ENCODE data around the gene HSPA2.

Gene HSPA2

GRCh38 chr14:64540208-64541202, at the start of gene HSPA2:
HSPA2 (plus strand) TSS chr14:64540741; CDS start chr14:64540850, 109 bp downstream.
- peak; percentile 98 for DNase-seq

DNA sequence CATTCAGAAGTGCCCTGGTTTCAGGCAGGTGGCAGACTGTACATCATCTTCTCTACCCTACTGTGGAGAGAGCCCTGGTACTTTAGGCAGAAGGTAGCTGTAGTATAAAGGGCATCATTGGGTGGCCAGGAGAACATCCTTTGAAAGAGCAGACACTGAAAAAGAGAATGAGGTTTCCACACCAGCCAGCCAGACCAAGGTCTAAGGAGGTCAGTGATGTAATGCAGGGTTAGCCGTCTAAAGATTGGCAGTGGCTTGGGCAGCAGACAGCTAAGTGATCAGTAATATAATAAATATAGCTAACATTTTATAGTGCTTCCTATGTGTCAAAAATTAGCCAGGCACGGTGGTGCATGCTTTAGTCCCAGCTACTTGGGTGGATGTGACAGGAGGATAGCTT, 48.9 kb upstream of the HSPA2 start:
- no peak for DNase-seq

DNA sequence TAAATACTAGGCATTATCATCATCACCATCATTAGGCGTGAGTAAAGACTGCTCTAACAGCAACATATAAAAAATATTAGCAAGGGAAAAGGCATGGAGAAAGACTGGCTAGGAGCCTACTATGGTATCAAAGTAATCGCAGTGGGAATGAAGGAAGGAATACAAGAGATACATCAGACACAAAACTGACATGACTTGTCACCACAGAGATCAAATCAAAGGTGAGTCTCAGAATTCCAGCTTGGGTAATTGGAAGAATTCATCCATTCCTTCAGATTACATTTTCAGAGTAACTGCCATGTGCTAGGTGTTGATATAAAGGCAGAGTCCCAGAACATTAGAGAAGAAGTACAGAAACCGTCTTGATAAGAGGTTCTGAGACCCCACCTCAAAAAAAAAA, 47.1 kb upstream of the HSPA2 start:
- DNase-seq, result no peak

- no peak for DNase-seq
Observed at GRCh38 chr14:64495252-64495651, 45.3 kb upstream of the HSPA2 start.

DNA sequence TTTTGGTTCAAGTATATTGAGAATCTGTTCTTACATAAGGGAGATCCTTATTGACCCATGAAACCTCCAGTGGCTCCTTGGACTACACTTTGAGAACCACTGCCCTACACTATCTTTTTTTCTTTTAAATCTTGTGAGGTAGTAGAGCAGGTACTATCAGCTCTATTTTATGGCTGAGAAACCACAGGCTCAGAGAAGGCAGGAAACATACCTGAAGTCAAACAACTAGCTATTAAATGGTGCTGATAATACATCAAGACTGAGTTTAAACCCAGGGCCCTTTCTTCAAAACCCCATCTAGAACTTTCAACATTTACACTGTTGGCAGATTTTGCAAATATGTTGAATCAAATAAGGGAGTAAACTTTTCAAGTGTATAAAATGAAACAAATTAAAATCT, 43.8 kb upstream of the HSPA2 start:
- no peak for DNase-seq

DNA sequence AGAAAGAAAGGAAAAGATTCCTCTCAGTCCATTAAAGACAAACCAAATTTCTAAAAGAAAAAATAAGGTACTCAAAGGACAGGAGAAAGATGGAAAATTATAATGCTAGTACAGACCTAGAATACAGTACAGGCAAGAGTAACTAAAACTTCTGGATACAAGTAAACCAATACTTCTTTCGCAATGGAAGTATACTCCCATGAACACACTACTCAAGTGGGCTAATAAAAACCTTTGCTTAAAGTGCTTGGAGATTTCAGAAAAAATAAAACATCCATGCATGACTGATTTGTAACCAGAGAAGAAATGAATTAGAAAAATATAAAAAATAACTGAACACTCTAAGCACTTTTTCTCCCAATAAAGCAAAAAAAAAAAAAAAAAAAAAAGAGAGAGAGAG, 40.5 kb upstream of the HSPA2 start:
- DNase-seq, result no peak

DNA sequence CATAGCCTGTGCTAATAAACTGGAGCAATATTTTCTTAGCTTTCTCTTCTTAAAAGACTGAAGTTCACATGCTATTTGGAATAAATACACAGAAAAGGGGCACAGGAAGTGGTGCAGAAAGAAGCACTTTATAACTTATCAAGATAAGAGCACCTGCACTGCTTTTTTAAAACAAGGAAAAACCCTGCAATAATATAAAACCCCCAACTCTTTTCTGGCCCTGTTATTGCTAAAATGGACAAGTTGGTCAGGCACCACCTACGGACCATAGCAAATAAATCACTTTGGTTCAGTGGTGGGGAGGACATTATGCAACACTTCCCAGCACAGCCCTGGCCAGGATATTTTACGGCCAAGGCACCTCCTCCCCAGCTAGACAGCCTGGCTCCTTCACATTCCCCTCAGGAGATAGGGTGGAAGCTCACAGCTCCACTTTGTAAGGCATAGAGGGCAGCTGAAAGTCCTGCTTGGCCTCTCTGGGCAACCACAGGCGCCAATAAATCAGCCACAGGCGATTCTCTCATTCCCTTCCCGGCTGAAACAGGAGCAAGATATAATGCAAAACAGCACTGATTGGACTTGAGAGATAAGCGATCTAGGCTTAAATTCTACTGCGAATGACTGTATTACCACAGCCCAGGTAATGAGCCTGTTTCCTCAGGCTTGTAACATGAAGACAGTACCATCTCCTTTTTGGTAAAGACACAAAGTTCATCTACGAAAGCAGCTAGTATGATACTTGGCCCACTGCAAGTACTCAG, 39.0 kb upstream of the HSPA2 start:
- peak; percentile 11 for DNase-seq

DNA sequence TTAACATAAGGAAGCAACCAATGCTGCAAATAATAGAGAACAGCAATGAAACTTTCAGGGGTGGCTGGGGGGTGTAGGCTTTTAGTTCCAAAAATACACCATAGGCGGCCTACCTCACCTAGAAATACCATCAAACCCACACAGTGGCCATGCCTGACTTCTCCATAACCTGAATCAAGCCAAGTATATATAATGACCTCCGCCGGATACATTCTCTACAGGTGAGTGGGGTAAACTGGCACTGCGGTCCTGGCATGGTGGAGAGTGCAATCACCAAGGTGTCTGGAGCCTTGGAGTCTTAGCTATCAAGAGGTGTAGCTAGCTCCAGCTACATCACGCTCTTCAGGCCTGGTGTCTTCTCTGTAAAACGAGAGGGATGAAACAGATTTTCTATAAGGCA, 38.1 kb upstream of the HSPA2 start:
- no peak for DNase-seq

DNA sequence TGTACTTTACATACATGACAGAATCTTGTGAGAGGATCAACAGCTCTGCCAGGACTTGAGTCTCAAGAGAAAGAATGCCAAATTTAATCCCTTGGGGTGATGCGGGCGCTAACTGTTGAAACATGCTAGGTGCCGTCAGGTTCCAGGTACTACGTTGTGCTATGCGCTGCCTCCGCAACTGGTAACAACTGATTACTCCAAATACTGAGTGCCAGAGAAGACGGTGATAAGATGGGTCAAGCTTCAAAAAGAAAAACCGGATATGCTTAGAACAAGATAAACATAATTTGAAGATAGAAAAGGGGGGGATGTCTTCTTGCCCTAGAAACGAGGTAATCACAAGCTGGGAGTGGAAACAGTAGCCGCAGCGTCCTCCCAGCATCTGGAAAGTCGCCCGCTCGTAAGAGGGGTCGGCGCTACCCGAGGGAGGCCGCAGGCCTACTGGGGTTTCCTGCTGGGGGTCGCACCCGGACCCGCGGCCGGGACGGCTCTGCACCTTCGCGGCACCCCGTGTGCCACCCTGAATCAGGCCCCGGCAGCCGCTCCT, 37.6 kb upstream of the HSPA2 start:
- no peak for DNase-seq

DNA sequence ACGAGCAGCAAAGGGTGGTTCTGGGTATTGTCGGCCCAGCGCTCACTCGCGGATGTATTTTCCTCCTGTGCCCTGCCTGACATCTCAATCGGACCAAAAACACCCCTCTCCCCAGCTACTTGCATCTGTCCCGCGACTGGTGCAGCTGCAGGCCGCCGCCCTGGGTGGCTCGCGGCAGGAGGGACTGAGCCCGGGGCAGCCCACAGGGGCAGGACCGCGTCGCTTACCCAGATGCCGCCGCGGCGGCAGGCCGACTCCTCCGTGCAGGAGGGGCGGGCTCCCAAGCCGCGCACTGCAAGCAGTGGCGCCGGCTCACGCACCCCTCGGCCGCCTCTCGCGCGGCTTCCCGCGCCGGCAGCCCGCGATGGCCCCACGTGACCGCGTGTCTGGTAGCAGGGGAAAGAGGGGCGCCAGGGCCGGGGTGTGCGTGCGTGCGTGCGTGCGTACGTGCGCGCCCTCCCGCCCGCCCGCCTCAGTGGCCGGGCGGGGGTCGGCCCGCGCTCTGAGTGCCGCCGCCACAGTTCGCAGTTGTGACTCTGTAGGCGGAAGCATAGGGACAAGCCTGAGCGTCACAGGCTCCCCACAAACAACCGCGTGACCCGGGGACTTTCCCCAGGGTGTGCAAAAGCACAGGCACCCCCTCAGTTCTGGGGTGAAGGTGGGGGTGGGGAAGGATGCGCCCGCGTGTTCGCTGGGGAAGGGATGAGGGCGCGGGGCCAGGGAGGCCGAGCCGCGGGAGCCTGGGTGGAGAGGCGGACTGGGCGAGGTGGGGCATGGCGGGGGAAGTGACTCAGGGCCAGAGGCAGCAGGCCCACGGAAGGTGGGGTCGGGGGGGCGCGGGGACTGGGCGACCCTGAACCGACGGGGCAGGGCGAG, 36.9 kb upstream of the HSPA2 start, which contains the start of gene ZBTB25:
Gene ZBTB25, minus strand, starts transcription at position 405 of the 876 bp plus-strand sequence. CDS start 13,305 bp downstream, outside the sequence.
- DNase-seq, result peak; percentile 96

DNA sequence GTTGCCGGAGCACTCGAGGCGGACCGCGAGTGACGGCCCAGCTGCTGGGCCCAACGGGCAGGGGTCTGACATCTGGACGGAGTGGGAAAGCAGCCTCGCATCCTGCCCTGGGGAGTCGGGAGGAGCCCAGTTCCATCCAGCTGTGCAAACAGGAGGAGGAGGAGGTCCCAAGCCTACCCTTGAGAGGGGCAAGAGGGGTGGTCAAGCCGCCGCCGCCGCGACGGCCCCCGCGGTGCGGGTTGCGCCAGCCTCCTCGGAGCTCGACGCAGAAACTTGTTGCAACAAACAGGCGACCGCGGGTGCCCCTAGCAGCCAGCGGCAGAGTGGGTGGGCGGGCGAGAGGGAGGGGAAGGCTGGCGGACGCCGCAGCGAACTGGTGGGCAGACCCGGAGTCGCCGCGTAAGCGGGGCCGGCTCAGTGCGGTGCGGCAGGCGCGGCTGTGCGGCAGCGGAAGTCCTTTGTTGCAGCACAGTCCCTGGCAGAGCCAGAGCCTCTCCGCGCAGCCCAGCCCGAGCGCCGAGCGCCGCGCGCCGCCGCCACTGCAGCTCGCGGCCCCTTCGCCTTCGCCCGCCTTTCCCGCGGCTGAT, 36.1 kb upstream of the HSPA2 start, which contains the start of gene ZBTB1:
Gene ZBTB1, plus strand, starts transcription at position 461 of the 587 bp plus-strand sequence. CDS start 16,735 bp downstream, outside the sequence.
- peak; percentile 94 for DNase-seq

- DNase-seq, result peak; percentile 94
Observed at GRCh38 chr14:64504897-64505794, 35.4 kb upstream of the HSPA2 start.

- DNase-seq, result no peak
Observed at GRCh38 chr14:64506721-64507120, 33.8 kb upstream of the HSPA2 start.

DNA sequence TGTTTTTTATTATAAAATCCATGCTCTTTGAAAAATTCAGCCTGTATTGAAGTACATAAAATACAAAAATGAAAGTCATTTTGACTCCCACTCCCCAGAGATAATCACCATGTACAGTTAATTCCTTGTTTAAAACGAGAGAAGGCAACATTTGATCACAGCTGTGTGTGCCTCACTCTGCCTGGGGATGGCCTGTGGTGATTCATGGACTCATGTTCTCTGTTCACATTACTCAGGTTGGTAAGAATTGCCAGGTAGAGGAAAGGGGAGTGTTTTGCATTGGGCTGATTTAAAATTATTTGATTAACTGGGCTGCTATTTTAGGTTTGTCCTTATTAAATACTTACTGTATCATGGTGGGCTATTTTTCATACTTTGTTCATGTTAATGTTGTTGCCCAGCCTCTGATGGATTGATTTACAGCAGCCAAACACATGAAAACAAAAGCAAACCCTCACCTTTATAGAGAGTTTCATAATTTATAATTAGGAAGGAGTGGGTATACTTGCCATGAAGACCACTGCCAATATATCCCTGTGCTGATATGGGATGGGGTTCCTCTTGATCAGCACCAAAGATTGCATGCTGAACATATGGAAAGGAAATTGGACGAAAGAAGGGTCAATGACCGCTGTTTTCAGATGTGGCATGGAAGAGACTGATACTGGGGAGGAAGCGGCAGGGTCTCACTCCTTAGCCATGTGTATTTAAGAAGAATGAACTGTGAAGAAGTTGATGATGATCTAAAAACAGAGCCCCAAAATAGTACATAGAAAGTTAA, 33.0 kb upstream of the HSPA2 start:
- DNase-seq, result no peak

DNA sequence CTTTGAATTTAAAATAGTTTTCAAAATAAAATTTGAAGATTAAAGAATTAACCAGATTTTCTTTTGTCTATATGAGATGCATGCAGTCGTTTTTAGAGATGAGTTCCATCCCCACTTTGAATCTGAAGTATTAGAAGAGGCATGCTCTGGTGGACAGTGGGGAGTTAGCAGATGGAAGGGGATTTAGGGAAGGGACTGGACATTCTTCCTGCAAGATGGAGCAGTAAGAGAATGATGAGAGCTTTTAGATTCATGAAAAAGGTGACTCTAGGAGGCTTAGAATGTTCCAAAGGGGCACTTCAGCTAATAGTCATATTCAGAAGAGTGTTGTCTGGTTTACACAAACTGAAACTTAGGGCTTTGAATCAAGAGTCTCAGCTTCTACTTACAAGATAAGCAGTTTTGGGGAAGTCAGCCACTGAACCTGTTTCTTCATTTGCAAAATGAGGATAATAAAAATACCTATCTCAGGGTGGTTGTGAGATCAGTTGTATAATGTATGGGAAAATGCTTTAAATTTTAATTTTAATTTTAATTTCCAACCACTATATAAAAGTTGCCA, 32.2 kb upstream of the HSPA2 start:
- no peak for DNase-seq

- DNase-seq, result no peak
Observed at GRCh38 chr14:64509036-64509435, 31.5 kb upstream of the HSPA2 start.

DNA sequence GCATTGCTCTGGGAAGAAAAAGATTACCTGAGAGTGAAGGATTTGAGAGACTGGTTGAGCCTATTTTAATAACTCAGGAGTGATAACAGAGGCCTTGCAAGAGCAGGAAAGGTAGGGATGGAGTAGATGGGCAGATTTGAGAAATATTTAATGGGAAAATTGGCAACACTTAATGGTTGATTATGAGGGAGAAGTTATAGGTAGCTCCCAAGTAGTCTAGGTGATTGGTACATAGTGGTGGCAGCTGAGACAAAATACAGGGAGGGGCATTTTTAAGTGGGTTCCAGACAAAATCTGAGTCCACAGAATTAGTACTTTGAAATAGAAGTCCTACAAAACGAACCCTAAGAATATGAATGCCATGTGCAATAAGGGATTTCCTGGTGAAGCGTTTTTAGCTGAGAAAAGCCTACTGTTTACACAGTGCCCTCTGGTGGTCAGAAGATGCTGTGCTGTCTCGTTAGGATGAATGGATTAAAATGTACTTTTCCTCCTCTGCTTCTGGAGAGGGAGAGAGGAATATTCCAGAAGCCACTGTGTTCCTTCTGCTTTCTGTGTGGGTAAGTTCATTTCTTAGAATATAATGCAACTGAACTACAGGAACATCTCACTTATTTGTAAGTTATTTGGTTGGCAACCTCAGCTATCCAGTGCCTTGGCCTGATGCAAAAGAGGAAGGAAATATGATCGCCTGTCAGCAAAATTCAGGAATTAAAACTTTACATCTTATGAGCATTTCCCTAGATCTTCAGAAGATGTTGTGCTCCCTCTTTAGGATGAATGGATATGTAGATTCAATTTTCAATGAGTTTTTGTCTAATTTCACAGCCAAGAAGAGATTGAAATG, 29.5 kb upstream of the HSPA2 start:
- peak; percentile 58 for DNase-seq

DNA sequence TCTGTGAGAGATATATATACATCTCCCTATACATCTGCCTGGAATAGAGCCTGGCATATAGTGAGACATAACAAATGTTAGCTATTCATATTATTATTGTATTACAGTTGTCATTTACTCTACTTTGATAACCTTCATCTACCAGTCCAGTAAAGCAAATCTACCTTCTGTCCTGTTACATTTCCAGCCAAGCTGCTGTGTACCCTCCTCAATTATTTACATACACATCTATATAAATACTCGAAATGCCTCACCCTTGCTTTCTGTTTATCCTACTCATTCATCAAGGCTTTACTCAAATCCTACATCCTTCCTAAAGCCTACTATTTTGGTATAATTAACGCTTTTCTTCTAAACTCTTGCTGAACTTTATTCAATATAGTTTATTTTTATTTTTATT, 27.3 kb upstream of the HSPA2 start:
- no peak for DNase-seq

- DNase-seq, result no peak
Observed at GRCh38 chr14:64515053-64515452, 25.5 kb upstream of the HSPA2 start.

Data from retina (tissue), 1 donor.